Skin epidermis (tissue), 12 donors: ENCODE measurements around the gene PAEP.
"Not testable (repeated sequence)": the region's sequence is repeated elsewhere in the genome, so short reads cannot be mapped to it uniquely, and the experiment has no call there.

Experiments
- H3K27ac ChIP-seq, 21 experiments: fragments of 200-600 bp; sonication (generic) in 11 of 21; one replicate each; pipeline ENCODE4 v1.5.0; 2020; ENCODE audit warnings: mild to moderate bottlenecking in 3 of 21, inconsistent platforms in 2 of 21, moderate library complexity in 2 of 21
- H3K4me3 ChIP-seq, 7 experiments: fragments of 200-600 bp; sonication (generic) in 2 of 7; one replicate each; pipeline ENCODE4 v1.5.0; 2020; ENCODE audit warnings: inconsistent platforms in 2 of 7, mild to moderate bottlenecking in 2 of 7, moderate library complexity in 1 of 7

Gene PAEP

GRCh38 chr9:135547756-135548736 is 13.5 kb upstream of the PAEP start:
- H3K4me3 ChIP-seq, result no peak overlapping the region
- H3K27ac ChIP-seq, result no peak overlapping the region

DNA sequence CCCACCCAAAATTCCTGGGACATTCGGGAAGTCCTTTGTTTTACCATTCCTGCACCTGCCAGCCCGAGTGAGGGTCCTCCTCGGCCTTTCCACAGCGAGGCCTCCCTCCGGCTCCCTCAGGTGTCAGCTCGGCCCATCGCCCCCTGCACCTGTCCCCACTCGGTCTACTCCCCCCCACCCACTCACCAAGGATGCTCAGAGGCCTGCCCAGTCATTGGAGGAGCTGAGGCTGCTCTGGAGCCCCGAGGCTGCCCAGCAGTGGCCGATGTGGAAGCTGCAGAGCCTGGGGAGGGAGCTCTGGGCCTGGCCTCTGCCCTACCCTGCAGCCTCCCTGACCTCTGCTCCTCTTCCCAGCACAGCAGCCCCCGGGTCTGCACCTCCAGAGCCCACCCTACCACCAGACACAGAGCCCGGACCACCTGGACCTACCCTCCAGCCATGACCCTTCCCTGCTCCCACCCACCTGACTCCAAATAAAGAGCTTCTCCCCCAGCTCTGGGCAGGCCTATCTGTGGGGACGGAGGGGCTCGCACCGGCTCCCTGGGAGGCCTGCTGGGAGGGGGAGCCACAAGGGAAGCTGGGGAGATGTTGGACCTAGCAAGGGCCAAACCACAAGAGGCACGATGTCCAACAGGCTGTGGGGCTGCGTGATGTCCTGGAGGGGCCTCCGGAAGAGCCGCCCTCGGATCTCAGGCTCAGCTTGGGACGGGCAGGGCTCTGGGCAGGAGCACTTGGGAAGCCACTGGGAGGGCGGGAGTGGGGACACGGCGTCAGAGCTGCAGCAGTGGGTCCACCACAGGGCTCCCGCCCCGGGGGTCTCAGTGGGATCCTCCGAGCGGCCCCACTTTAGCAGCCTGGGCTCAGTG is 11.8 kb upstream of the PAEP start:
- not testable (repeated sequence) for H3K4me3 ChIP-seq, H3K27ac ChIP-seq

DNA sequence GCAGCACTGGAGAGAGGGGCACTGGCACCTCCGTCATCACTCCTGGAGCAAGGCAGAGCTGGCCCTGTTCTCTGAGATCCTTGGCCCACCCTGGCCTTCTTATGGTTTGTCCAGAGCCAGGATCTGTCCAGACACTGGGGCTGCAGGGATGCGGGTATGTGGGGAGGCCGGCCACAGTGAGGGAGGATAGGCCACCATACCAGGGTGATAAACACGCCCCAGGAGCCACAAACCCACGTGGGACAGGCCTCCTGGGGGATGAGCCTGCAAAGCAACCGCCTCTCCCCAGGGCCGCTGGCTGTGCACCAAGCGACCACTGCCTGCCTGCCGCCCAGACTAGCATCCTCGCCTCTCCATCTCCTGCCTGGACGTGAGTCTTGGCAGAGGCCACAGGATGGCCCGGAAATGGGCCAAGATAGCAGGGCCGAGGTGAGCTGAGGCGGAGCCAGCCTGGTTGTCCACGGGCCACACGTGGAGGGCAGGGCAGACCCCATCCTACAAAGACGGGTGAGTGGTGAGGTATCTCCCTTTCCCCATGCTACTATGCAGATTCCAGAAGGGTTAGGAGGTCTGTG is 11.1 kb upstream of the PAEP start:
- H3K27ac ChIP-seq, result no peak overlapping the region
- no peak overlapping the region for H3K4me3 ChIP-seq

- no peak overlapping the region for H3K27ac ChIP-seq
- H3K4me3 ChIP-seq, result no peak overlapping the region
Observed at GRCh38 chr9:135551031-135551430, 10.5 kb upstream of the PAEP start.

- Histone ChIP-seq H3K4me3 (no peak overlapping the region), H3K27ac (no peak overlapping the region)
Observed at GRCh38 chr9:135551456-135551855, 10.1 kb upstream of the PAEP start.

GRCh38 chr9:135552021-135552697 is 9.4 kb upstream of the PAEP start:
- Histone ChIP-seq H3K4me3 (no peak overlapping the region), H3K27ac (no peak overlapping the region)

GRCh38 chr9:135552698-135553171 is 8.8 kb upstream of the PAEP start:
- H3K27ac ChIP-seq, result no peak overlapping the region

DNA sequence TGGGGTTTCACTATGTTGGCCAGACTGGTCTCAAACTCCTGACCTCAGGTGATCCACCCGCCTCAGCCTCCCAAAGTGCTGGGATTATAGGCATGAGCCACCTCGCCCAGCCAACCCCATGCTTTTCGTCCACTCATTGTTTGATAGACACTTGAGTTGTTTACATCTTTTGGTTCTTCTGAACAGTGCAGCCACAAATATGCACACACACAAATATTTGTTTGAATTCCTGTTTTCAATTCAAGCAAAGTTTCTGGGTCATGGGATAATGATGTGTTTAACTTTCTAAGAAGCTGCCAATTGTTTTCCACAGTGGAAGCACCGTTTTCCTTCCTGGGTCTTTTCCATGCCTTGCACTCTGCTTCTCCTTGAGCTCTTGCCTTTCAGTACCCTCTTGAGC is 6.8 kb upstream of the PAEP start:
- H3K27ac ChIP-seq, result no peak overlapping the region
- no peak overlapping the region for H3K4me3 ChIP-seq

More at GRCh38 chr9:135552698-135553171, 8.8 kb upstream of the PAEP start:
- H3K4me3 ChIP-seq, result no peak overlapping the region

GRCh38 chr9:135555203-135555602 is 6.4 kb upstream of the PAEP start:
- Histone ChIP-seq H3K4me3 (no peak overlapping the region), H3K27ac (no peak overlapping the region)

DNA sequence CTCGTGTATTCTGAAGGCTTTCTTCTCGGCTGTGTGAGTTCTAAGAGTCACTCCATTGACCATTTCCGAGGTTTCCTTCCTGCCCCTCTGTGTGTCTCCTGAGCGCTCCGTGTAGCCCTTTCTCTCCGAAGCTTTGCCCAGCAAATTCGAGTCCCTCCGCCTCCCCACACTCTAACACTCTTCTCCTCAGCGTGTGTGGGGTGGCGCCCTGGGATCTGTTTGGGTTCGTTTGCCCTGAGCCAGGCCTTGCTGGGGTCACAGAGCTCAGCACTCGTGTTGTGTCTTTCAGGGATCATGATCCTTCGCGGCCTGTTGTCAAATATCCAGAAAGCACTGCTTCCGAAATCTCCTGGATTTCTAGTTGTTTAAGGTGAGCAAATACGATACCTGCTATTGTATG is 5.6 kb upstream of the PAEP start:
- H3K27ac ChIP-seq, result no peak overlapping the region

GRCh38 chr9:135559606-135560005 is 1.9 kb upstream of the PAEP start:
- no peak overlapping the region for H3K4me3 ChIP-seq
- H3K27ac ChIP-seq, result no peak overlapping the region

More for the DNA sequence above, 5.6 kb upstream of the PAEP start:
- no peak overlapping the region for H3K4me3 ChIP-seq

DNA sequence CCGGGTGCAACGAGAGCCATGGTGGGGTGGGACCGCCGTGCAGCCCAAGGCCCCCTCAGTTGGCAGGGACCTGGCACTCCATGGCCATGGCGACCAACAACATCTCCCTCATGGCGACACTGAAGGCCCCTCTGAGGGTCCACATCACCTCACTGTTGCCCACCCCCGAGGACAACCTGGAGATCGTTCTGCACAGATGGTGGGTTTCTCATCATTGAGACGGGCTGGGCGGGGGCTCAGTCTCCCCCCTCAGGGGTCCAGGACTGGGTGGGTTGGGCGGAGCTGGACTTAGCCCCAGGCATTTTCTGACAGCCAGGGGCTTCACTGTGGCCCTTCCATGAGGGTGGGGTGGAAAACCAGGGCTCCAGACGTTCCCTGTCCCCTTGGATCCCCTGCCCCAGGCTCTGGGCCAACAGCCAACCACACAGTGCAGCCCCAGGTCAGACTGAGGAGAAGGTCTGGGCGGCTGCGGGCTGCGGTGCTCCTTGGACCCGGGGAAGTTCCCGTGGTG is 734 bp downstream of the PAEP start:
- Histone ChIP-seq H3K27ac (no peak overlapping the region), H3K4me3 (no peak overlapping the region)

DNA sequence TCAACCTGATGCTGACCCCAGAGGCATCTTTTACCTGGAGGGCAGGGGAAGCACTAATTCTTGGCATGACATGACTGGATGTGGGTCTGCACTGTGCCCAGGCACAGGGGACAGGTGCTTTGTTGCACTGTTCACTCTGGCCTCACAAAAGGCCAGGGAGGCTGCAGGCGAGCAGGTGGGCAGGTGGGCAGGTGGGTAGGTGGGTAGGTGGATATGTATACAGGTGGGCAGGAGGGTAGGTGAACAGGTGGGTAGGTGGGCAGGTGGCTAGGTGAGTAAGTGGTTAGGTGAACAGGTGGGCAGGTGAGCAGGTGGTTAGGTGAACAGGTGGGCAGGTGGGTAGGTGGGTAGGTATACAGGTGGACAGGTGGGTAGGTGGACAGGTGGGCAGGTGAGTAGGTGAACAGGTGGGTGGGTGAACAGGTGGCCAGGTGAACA is 1.5 kb downstream of the PAEP start:
- Histone ChIP-seq H3K27ac (no peak overlapping the region), H3K4me3 (no peak overlapping the region)

DNA sequence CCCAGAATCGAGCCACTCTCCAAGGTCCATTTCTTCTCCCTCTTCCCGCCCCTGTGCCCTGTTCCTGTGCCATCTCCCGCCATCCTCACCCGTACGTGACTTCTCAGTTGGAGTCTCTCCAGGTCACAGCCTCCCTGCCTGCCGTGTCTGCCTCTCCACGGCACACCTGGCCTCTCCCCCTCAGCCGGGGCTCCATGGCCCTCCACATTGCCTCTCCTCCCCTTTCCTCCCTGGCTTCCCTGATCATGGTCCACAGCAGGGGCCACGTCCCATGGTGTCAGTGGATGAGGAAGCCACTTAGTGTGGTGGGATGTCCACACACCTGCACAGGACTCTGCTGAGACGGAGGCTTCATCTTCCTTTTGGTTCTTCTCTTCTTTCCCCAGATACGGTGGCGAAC is 2.3 kb downstream of the PAEP start:
- no peak overlapping the region for H3K27ac ChIP-seq
- no peak overlapping the region for H3K4me3 ChIP-seq

DNA sequence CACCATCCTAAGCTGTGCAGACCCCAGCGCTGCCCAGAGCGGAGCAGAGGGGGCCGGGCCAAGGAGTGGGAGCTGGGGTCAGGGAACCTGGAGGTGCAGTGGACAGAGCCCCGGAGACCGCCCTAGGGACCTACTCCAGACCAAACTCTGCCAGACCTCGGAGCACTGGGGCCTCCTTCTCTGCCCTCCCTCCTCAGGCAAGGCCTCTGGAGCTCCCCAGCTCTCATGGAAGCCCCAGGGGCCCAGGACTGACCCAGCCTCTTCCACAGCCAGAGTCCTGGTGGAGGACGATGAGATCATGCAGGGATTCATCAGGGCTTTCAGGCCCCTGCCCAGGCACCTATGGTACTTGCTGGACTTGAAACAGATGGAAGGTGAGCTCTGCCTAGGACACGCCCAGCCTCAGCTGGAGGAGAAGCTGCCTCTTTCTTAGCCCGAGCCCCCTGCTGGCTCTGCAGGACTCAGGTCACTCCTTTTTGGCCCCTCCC is 3.6 kb downstream of the PAEP start:
- Histone ChIP-seq H3K27ac (no peak overlapping the region), H3K4me3 (no peak overlapping the region)

GRCh38 chr9:135565636-135566035 is 4.1 kb downstream of the PAEP start:
- no peak overlapping the region for H3K4me3 ChIP-seq
- no peak overlapping the region for H3K27ac ChIP-seq

- H3K27ac ChIP-seq, result no peak overlapping the region
- H3K4me3 ChIP-seq, result no peak overlapping the region
Observed at GRCh38 chr9:135566552-135566951, 5.0 kb downstream of the PAEP start.

DNA sequence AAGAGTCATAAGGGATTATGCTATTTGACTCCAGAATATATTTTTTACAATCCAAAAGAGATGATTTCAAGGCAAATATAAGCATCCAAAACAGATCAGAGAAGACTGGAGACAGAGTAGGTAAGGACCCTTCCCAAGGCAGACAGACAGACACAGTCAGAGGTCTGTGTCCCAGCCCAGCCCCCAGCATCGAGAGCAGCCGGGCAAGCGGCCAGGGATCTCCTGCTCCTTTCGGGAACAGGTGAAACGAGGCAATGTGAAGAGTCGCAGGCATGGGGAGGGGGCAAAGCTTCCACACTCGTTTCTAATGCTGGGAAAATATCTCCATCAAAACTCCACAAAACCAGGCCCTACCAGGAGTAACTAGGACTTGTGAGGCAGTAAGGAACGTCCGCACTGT is 5.8 kb downstream of the PAEP start:
- Histone ChIP-seq H3K27ac (no peak overlapping the region), H3K4me3 (no peak overlapping the region)

DNA sequence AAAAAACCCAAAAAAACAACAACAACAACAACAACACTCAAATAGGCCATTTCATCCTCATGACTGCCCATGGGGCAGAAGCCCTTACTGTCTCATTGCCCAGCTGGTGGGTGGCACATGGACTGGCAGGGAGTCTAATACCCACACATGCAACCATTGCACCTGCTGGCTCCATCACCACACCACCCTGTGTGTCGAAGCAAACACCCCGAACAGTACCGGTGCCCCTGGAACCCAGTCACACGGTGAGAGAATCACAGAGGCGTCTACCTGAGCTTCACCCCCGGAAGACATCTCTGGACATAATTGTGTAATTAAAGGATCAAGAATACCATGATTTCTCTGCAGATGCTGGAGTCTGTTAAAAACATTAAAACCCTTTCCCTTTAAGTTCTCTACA is 6.5 kb downstream of the PAEP start:
- no peak overlapping the region for H3K4me3 ChIP-seq

More for the DNA sequence above, 6.5 kb downstream of the PAEP start:
- H3K27ac ChIP-seq, result no peak overlapping the region
